RWPE2 (cell line): ENCODE results near the gene ESPL1.

Source experiments
- ATAC-seq: fragments of 200-7000 bp; cut with Tn5 transposase; 3 replicates; pipeline ENCODE4 v1.9.1; 2021; ENCODE audit warnings: low read depth
- DNase-seq: peaks from one replicate; pipeline ENCODE4 v3.0.0-alpha.2; 2020; ENCODE audit warnings: low spot score
- H3K27ac ChIP-seq: fragments of 450-650 bp; 2 replicates; pipeline ENCODE4 v1.5.1; 2017; ENCODE audit warnings: mild to moderate bottlenecking; ENCODE audit not compliant: poor library complexity, severe bottlenecking
- H3K27me3 ChIP-seq: fragments of 250-450 bp; sonication (Bioruptor Pico); 2 replicates; pipeline ENCODE4 v1.5.1; 2021; ENCODE audit warnings: mild to moderate bottlenecking, moderate library complexity; ENCODE audit not compliant: insufficient read depth, poor library complexity, severe bottlenecking
- H3K36me3 ChIP-seq: fragments of 250-450 bp; sonication (Bioruptor Pico); 2 replicates; pipeline ENCODE4 v1.5.1; 2020; ENCODE audit warnings: low read depth, mild to moderate bottlenecking, moderate library complexity
- H3K4me1 ChIP-seq: fragments of 250-450 bp; sonication (Bioruptor Pico); 2 replicates; pipeline ENCODE4 v1.5.1; 2021; ENCODE audit warnings: mild to moderate bottlenecking, moderate library complexity; ENCODE audit not compliant: insufficient read depth, poor library complexity, severe bottlenecking
- H3K4me3 ChIP-seq: fragments of 250-450 bp; sonication (Bioruptor Pico); 2 replicates; pipeline ENCODE4 v1.5.1; 2021; ENCODE audit warnings: mild to moderate bottlenecking, moderate library complexity; ENCODE audit not compliant: severe bottlenecking
- H3K9me3 ChIP-seq: fragments of 250-450 bp; sonication (Bioruptor Pico); 2 replicates; pipeline ENCODE4 v1.5.1; 2021; ENCODE audit warnings: mild to moderate bottlenecking, moderate library complexity; ENCODE audit not compliant: severe bottlenecking
- TF ChIP-seq, protein P1 (sequence below): fragments of 450-650 bp; IDR thresholded peaks from one replicate; pipeline ENCODE4 v1.5.1; 2017; ENCODE audit warnings: mild to moderate bottlenecking, moderate library complexity; ENCODE audit not compliant: poor library complexity, severe bottlenecking

ESPL1 gene

DNA sequence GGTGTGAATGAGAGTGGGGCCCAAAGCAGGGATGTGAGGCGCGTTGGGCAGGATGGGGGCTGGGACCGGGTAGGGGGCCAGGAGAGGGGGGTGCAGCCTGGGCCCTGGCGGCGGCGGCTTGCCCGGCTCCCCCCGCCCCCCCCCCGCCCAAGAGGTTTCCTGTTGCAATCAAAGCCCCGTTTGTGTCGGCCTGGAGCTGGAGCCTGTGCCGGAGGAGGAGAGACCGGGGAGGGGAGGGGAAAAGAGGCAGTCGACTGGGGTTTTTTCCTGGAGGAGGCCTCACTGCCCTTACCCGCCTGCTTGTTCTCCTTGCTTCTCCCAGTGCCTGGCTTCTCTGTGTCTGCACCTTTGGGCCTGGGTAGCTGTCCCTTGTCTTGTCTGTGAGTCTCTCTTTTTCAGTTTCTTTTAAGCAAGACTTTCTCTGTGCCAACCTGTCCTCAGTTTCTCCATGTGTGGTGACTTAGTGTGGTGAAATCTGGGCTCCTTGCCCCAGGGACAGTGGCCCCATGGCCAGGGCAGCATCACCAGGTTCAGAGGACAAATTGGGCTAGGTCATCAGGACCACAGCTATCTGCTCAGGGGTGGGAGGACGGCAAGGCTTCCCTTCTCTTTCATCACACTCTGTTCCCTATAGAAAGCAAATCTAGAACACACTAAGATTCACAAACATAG is 44.6 kb upstream of the ESPL1 start:
- peak overlapping the region; percentile 96 for H3K27ac ChIP-seq
- DNase-seq = peak; percentile 42
- H3K4me3 ChIP-seq = no peak overlapping the region

DNA sequence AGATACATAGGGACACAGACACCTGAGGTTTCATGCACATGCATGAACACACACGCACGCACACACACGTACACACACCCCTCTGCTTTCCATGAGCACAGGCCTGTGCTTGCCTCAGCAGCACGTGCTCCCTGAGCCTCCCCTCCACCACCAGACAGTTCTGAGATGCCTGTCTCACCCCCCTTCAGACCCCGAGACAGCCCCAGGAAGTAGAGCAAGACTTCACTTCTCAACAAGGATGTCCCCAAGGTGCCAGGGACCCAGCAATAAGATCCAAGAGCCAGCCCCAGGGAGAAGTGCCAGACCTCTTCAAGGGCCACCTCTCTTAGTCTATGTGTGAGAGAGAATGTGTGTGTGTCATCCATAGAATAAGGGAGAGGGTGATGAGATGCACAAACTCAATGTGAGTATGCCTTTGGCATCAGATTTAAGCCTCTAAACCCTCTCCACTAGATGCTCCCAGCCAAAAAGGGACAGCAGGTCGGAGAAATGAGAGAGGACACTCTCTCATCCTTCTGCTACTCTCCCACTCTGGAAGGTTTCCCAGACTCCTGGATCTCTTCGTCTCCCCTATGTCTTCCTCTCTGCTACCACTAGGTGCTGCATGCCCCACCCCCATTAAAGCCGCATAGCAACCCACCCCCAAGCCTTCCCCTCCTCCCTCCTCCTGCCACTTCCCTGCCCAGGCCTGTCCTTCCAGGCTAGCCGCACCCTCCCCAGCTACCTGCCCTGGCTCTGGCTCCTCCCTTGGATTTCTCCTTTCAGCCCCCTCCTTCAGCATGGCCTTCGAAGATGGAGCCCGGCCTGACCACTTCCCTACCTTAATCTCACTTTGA is 43.8 kb upstream of the ESPL1 start:
- H3K4me3 ChIP-seq = no peak overlapping the region
- TF ChIP-seq, protein P1, sequence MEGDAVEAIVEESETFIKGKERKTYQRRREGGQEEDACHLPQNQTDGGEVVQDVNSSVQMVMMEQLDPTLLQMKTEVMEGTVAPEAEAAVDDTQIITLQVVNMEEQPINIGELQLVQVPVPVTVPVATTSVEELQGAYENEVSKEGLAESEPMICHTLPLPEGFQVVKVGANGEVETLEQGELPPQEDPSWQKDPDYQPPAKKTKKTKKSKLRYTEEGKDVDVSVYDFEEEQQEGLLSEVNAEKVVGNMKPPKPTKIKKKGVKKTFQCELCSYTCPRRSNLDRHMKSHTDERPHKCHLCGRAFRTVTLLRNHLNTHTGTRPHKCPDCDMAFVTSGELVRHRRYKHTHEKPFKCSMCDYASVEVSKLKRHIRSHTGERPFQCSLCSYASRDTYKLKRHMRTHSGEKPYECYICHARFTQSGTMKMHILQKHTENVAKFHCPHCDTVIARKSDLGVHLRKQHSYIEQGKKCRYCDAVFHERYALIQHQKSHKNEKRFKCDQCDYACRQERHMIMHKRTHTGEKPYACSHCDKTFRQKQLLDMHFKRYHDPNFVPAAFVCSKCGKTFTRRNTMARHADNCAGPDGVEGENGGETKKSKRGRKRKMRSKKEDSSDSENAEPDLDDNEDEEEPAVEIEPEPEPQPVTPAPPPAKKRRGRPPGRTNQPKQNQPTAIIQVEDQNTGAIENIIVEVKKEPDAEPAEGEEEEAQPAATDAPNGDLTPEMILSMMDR = peak; percentile 42
- no peaks in the 10 kb centered on the region for H3K9me3 ChIP-seq
- ATAC-seq (peak; percentile 45), DNase-seq (peak; percentile 88)
- peaks cover 41% of the 10 kb centered on the region for H3K4me1 ChIP-seq
- H3K36me3 ChIP-seq = peaks cover under 1% of the 10 kb centered on the region
- peak overlapping the region; percentile 96 for H3K27ac ChIP-seq
- H3K27me3 ChIP-seq = no peaks in the 10 kb centered on the region

More for the DNA sequence above, 44.6 kb upstream of the ESPL1 start:
- Histone ChIP-seq H3K4me1 (peaks cover 40% of the 10 kb centered on the region), H3K9me3 (no peaks in the 10 kb centered on the region), H3K27me3 (no peaks in the 10 kb centered on the region), H3K36me3 (no peaks in the 10 kb centered on the region)
- TF ChIP-seq, protein P1 = no peak
- ATAC-seq = no peak

DNA sequence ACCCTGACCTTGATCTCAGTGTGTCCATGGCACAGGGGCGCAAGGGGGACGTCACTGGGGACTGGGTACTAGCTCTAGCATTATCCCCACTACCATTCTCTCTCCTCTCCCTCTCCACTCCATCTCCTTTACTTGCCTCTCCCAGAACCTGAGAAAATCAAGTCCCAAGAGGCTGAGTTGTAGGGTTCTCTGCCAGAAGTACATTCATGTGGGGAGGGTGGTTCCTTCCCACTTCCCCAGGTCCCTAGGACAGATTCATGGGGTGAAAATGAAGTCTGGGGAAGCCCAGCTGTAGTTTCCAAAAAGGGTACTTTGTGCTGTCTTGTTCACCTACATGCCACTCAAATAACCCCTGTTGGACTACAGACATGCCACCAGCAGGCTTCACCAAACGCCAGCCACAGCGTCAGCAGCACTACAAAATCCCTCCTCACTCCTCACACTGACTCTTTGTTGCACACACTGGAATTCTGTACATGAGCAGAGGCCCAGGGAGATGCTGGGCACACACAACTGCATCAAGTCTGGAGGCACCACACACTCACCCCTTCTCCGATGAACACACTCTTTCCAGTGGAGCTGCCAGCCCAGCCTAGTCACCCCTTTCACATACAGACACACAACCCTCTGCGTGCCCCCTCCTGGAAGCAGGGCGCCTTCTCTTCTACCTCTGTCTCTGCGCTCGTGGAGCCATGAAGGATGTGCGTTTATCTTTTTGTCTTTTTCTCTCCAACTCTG is 43.0 kb upstream of the ESPL1 start:
- H3K9me3 ChIP-seq = no peaks in the 10 kb centered on the region
- peaks cover 7% of the 10 kb centered on the region for H3K36me3 ChIP-seq
- H3K27me3 ChIP-seq = no peaks in the 10 kb centered on the region
- DNase-seq = no peak
- ATAC-seq = no peak
- H3K4me1 ChIP-seq = peaks cover 49% of the 10 kb centered on the region
- peak overlapping the region; percentile 96 for H3K27ac ChIP-seq
- no peak overlapping the region for H3K4me3 ChIP-seq
- TF ChIP-seq, protein P1 = no peak

DNA sequence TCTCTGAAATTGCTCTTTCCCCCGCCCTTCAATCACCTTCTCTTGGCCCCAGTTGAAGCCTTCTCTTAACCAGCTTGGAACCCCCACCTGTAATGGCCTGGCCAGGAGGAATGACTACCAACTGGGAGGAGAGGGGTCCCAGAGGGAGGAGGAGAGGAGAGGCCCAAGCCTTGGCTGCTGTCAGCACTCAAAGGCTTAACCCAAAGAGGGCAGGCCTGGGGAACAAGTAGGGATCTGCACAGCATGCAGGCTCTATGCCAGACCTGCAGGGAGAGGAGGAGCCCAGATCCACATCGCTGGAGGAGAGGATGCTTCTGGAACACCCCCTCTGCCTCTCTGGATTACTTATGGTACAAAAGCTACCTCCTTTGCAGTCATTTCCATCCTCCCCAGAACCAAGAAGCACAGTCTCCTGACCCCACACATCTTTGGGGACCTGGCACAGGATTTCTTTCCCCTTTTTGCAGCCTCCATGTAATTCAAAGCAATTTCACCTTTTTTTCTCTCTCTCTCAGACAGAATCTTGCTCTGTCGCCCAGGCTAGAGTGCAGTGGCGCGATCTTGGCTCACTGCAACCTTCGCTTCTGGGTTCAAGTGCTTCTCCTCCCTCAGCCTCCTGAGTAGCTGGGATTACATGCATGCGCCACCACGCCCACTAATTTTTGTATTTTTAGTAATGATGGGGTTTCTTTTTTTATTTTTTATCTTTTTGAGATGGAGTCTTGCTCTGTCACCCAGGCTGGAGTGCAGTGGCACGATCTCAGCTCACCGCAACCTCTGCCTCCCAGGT is 42.3 kb upstream of the ESPL1 start:
- no peaks in the 10 kb centered on the region for H3K9me3 ChIP-seq
- H3K36me3 ChIP-seq = peaks cover 7% of the 10 kb centered on the region
- H3K27me3 ChIP-seq = no peaks in the 10 kb centered on the region
- DNase-seq (peak; percentile 55), ATAC-seq (no peak)
- TF ChIP-seq, protein P1 = no peak
- peak overlapping the region; percentile 96 for H3K27ac ChIP-seq
- H3K4me1 ChIP-seq = peaks cover 54% of the 10 kb centered on the region
- no peak overlapping the region for H3K4me3 ChIP-seq
